NCI-H510A (cell line): ENCODE data around the gene DAPK1.

Experiments used
- DNase-seq: peaks from one replicate; lab custom pipeline; 2025; lab: John Stamatoyannopoulos, UW

Gene DAPK1

DNA sequence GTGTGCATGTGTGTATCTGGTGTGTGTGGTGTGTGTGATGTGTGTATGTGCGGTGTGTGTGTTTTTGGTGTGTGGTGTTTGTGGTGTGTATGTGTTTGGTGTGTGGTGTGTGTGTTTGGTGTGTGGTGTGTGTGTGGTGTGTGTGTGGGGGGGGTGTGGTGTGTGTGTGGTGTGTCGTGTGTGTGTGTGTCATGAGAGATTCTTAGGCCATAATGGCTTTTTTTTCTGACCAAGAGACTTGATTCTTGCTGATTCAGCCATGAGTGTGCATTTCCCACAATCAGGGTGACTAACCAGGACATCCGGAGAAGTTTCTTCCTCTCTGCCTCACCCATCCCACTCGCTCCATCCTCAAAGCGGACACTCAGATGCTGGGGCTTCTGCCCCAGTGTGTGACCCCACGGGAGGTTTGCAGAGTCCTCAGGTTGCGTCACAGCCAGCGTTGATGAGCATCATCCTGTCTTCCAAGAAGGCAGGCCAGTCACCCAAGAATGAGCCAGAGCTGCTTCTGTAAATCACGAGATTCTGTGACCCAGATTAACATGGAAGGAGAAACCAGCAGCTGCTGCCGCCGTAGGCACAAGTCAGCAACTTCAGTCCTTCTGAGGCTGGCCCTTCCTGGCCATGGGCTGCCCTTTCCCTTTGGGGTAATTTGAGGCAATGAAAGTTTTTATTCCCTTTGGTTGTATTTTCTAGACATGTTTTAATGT is 215.8 kb downstream of the DAPK1 start:
- DNase-seq = no peak

DNA sequence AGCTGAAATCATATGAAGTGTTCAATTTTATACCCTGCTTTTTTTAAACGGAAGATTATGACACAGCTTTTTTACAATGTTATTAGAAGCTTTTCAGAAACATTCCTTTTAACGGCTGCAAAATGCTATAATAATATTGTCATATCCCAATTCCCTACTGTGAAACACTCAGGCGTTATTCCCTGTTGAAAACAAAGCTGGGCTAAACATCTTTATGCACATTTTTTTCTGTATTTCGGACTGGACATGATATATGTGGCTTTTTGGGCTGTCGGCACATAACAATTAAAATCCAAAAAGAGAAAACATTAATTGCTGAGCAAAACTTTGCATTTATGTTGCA is 216.3 kb downstream of the DAPK1 start:
- DNase-seq = no peak

DNA sequence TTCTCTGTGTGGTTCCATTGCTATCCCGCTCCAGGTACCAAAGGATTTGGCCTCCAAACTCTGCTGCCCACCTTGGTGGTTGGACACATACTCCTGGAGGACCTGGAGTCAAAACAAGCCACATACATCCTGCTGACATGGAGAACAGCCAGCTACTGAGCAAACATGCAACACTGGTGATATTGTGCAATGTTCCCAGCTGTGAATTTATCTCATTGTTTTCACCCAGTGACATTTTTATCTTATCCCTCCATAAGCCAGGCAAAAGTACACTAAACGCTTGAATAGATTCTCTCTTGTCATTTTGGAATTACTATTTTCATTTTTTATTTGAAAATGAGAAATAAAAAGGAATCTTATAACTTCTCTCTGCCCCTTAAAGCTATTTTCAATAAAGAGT is 217.2 kb downstream of the DAPK1 start:
- no peak for DNase-seq

DNA sequence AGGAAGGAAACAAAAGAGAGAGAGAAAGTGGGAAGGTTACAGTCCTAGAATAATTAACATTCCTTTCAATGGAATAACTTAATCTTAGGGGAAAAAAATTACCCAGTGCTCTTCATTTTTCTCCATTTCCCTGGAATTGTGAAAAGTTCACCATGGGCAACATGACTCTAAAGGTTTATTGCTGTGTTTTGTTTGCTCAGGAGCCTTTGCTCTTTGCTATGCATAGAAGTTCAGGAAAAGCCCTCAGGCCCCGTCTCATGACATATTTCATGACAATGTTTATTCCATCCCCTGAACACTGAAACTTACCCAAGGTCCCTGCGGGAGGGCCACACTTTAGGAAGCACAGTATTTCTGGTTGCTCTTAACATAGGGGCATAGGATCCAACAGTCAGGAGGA is 218.5 kb downstream of the DAPK1 start:
- DNase-seq = no peak

DNA sequence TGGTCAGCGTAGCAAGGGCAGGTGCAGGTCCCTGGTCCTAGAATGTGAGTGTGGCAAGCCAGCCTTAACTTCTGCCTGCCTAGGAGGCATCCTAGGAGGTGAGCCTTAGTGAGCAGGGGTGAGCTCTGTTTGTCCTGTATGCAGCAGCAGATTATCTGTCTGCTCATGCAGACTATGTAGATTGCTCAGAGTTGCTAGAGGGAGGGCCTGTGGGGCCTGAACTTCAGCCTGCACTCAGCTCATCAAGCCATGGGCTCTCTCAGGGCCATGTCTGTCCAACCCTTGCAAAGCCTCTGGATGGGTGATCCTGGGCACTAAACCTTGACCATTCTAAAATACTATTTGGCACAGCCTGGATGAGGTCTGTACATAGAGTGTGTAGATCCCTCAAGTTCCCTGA is 219.8 kb downstream of the DAPK1 start:
- no peak for DNase-seq

DNA sequence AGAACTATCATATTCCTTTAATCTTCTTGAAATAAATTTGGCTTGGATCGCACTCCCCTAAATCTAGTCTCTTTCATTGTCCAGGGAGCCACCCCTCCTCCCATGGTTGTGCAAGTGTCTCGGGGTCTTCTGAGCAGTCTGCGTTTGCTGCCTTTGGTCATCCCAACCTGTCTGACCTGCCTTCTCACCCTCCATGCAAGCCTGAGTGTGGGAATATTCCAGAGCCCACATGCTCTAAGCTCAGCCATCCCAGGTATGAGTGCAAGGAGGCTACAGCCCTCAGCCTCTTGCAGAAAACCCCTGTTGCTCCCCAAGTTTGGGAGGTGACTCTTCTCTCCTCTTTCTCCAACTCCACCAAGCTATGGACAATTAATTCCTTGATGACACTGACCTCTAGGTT is 220.6 kb downstream of the DAPK1 start:
- DNase-seq = no peak

DNA sequence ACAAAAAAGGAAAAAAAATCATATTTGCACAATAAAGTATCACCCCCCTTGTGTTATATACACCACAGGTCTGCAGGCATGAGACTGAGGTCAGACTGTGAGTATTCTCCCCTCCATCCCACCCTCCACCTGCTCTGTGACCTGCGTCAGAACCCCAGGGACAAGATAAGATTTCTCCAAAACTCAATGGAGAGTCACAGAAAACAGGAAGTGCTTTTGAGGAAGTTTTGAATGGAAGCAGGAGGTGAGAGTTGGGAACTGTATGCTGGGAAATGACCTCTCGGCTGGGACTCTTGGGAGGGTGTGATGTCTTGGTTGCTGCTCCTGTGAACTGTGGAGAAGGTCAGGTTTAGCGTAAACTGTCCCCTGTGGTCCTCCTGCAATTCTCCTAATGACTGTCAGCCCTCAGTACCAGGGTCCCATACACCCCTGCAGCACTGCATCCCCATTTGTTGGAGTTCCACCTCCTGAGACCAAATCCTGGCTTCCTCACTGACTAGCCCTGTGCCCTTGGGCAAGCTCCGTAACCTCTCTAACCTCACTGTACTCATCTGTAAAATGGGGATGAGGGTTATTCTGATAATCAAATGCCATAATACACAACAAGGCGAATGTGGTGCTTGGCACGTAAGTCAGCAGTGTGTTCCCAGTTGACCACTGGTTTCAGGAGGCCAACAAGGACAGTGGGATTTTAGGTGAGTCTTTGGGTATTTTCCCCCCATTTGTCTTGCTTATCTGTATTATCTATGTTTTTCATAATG is 221.4 kb downstream of the DAPK1 start:
- no peak for DNase-seq

DNA sequence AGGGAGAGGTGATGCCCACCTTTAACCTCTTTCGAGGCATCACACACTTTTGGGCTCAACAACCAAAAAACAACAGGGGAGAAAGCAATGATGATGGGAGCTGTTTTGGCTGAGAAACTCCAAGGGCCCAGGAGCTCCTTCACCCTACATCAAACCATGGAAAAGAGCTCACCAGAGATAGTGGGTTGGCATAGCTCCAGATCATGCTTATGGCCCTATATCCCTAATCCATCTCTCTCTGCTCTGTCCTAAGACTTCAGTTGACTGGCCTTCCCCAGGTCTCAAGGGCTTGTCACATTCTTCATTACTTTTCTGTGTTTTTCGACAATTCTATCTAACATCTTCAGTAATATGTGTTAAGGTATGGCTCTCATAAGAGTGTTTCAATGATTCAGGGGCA is 222.5 kb downstream of the DAPK1 start:
- DNase-seq = no peak

DNA sequence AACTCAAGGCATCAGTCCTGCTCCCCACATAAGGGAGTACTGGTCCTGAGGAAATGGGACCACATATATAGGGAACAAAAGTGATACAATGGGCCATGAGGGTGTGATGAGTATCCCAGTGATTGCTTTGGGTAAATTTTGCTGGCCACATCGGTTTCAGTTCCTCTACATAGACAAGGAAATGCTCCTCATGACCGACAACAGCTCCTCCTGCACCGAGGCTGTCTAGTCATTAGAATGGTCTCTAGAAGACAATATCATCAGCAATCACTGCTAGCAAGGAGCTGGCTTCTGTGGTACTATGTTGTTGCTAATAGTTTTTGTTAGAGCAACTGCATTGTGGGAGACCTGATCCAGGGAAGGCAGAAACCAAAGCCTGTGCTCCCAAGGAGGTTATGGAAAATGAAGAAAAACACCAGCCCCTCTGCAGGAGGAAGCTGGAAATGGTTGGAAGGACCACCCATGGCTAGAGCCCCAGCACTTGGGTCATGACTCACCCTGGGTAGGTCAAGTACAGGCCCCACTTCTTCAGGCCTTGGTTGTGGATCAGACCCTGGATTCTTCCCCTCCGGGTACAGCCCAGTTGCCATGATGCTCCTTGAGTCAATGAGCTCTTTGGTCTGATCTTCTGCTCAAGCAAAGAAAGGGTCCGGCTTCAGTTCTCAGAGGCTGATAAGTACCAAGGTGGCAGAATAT is 224.9 kb downstream of the DAPK1 start:
- no peak for DNase-seq

DNA sequence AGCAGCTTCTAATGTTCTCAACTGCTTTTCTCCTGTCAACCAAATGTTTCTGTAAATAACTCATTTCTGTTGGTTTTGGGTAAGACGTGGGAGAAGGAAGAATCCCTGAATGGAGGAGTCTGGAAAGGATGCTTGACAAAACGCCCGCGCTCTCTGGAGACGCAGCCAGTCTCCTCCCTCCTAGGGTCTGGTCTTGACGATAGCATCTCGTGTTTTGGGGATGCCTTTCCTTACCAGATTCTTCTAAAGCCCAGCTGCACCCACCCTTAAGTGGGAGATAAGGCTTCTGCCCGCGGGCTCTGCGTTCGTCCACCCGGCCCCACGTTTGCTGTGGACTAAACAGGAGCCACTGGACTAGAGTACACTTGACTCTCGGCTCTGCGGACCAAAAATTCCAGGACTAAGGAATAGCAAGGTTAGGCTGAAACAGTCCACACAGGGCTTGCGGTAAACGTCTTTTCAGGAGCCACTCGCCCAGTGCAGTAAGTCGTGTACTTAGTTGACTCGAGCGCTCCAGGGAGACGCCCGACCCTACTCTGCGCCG is 227.8 kb downstream of the DAPK1 start:
- no peak for DNase-seq

DNA sequence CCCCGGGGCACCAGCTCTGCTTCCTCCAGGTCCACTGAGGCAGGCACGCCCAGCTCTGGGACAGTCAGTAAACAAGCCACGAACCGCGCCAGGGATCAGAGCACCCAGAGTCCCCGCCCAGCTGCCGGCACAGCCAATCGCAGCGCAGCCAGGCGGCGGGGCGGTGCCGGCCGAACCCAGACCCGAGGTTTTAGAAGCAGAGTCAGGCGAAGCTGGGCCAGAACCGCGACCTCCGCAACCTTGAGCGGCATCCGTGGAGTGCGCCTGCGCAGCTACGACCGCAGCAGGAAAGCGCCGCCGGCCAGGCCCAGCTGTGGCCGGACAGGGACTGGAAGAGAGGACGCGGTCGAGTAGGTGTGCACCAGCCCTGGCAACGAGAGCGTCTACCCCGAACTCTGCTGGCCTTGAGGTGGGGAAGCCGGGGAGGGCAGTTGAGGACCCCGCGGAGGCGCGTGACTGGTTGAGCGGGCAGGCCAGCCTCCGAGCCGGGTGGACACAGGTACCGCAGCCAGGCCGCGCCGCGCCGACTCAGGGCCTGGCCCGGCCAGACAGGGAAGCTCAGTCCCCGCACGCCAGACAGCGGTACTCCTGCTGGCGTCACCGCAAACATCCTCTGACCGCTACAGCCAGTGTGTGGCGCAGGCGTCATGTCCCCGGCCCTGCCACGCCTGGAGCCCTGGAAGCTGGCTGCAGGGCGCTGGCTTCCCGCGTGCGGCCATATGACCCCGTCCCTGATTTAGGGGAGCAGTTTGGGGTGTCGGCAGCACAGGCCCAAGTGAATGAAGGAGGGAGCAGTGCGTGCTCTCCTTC is 228.4 kb downstream of the DAPK1 start, which contains the start of gene CTSL:
Gene CTSL (plus strand): TSS at position 220 of the 810 bp plus-strand sequence. CDS start 1,485 bp downstream, outside the sequence.
- DNase-seq = peak; percentile 31

DNA sequence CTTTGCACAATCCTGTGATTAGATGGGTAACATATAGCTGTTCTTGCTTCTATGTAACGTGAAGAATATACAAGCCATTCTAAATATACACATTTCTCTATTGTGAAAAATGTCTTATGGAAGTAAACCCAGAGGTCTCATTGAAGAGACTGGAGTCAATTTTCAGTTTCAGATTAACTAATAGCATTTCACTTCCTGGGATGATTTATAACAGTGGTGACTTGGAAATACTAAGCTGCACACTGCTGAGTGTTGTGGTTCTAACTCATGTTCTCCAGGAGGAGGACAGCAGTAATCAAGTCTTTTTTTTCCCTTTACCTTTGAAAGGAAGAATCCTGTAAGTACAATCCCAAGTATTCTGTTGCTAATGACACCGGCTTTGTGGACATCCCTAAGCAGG is 231.6 kb downstream of the DAPK1 start:
- DNase-seq = no peak

DNA sequence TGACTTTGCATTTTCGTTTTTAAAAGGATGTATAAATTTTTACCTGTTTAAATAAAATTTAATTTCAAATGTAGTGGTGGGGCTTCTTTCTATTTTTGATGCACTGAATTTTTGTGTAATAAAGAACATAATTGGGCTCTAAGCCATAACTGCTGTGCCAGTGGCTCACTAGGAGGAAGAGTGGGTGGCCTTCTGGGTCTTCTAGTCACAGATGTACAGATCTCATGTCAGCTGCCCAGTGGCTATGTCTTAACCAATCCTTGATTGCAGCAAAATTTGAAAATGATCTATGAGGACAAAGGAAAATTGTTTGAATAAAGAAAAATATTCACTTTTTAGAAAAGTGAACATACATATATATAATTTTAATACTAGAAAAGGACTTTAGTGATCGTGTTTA is 233.7 kb downstream of the DAPK1 start:
- DNase-seq = no peak

DNA sequence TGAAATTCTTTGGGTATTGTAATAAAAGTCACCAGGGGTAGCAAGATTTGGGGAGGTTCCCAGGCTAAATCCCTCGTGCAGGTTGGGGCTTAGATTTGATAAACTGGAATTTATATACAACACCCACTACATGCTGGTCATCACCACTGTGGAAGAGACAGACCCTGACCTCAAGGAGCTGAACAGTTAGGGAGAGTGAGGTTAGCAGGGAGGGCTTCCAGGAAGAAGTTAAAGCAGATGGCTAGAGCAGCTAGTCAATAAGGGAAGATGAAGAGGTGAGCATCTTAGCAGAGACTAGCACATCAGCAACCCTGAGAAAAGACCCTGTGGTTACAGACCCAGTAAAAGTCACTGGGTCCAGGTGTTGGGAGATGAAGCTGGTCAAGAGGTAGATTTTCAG is 234.7 kb downstream of the DAPK1 start:
- no peak for DNase-seq

DNA sequence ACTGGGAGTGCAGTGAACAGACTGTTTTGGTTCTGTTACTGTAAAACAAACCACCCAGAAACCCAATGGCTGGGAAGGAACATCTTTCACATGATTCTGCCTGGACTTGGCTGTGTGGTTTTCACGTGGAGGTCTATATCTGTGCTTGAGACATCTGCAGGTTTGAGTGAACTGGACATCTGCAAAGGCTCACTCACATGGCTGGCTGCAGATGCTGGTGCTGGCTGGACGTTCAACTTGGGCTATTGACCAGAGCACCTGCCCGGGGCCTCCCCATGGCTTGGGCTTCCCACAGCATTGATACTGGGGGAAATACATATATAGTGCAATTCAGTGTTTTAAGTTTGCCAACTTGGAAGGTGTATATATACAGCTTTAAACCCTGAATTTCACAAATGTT is 235.1 kb downstream of the DAPK1 start:
- no peak for DNase-seq

DNA sequence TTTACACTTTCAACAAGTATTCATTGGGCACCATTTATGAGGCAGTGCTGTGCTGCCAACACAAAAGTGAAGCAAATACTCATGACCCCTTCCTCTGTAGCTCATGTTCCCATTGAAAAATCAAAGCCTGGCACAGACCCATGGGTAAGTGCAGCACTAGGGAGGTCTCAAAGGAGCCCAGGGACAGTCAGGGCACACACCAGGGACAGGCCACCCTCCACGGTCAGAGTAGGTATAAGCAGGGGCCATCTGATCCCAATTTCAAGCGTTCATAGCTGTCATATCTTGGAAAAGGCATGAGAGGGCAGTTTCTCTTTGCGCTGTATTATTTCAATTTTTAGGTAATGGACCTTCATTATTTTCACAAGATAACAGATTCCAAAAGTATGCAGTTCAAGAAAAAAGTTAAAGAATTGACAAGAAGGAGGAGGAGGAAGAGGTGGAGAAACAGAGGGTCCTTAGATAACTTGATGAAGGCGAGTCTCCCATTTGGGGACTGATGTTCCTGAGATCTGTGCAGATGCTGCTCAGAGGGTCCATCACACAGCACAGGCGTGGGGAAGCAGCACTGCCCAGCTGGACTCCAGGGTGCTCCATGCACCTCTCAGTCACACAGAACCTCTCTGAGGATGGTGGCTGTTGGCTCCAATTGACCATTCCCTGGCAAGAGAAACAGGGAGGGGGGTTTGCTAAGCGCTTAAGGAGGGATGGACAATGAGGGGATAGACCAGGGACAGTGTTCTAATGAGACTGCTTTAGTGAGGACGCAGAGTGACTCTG is 235.8 kb downstream of the DAPK1 start:
- DNase-seq = no peak

DNA sequence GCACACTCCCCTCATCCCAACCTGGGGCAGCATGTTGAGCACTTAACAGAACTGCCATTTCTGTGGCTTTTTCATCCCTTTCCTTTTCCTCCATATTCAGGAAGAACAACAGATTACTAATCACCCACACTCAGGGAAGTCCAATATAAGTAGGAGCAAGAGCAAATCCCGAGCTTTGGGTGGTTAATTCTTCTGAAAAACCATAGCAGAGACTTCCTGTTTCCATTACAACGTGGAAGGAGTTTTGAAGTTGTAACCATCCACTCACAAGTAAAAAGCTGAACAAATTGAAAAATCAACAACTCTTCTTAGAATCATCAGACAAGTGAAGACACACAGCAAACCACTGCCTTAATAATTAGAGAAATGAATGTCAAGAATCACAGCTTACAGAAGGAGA is 236.4 kb downstream of the DAPK1 start:
- no peak for DNase-seq

DNA sequence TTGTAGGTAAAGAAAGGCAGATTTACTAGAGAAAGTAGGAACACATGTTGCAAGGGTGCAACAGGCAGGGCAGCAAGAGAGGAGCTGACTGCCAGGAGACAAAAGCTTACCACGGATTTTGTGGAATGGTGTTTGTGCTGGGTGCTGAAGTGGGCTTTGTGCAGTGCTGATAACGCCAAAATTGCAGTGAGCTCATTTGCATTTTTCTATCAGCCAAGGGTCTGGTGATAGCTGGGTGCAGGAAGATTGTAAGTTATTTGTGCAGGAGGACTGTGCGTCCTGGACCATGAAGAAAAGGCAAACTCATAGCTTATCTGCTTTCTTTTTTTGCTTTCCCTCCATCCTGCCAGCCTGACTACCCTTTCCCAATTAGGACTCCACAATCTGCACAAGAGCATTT is 241.9 kb downstream of the DAPK1 start:
- DNase-seq = no peak

DNA sequence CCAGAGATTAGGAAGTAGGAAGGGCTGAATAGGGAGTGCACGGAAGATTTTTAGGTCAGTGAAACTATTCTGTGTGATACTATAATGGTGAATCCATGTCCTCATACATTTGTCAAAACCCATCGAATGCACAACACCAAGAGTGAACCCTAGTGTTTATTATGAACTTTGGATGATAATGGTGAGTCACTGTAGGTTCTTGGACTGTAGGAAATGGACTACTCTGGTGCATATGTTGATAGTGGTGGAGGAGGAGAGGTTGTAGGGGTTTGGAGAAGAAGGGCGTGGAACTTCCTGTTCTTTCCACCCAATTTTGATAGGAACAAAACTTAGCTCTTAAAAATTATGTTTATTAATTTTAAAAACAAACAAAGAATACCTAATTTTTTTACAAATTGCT is 242.5 kb downstream of the DAPK1 start:
- DNase-seq = no peak

DNA sequence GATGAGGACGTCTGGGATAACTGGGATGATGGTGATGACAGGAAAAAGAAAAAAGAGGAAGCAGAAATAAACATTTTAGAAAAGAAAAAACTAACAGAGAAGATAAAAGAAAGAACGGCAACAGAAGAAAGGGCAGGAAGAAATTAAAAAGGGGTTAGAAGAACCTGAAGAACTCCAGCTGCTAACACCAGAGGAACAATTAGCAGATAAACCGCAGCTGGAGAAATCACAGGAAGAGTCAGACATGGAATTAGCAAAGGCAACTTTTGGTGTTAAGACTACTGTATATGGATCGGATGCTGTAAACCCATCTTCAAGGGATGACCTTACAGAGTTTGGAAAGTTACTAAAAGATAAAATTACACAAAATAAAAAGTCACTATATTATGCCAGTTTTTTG is 243.7 kb downstream of the DAPK1 start:
- DNase-seq = no peak

DNA sequence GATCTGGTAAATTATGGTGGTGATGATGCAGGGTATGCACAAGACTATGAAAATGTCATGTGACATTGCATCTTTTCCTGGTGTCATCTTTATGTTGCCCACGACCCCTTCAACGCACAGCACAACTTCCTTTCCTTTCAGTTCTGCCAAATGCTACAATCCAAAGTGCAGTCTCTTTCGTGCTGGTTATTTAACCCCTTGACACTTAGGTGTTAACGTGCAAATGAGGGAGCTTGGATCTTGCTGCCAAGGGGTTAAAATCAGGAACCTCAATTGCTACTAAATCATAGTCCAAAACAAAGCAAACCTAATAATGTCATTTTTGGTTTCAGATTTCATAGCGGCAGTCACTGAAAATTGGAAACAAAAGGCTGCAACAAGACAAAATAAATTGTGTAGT is 244.2 kb downstream of the DAPK1 start:
- DNase-seq = no peak
